PC-9 (cell line): ENCODE measurements around the gene ULK1. TPM values are rescaled to one million over a fixed set of nuclear protein-coding genes. Genes with fewer than 3 reads are reported as not detected.

Source experiments
- BruUV-seq: library from RNA; stranded (reverse); fragments of 400-500 nt; replicated peaks from 2 replicates; lab custom pipeline; 2021; lab: Mats Ljungman, UMichigan
- CTCF ChIA-PET: fragments of 300-600 bp; sonication (Branson Sonifier 250); formaldehyde crosslinking; loops from one replicate; lab custom pipeline; 2022; ENCODE audit warnings: antibody characterized with exemption; lab: Charles Lee
- POLR2A ChIA-PET: fragments of 300-600 bp; sonication (Branson Sonifier 250); formaldehyde crosslinking; loops from one replicate; lab custom pipeline; 2022; ENCODE audit warnings: antibody characterized with exemption; ENCODE audit not compliant: unreplicated experiment; lab: Charles Lee
- DNase-seq, 2 experiments: peaks; one replicate each; pipeline versions ENCODE4 v3.0.0 to v3.0.0-alpha.2; 2015 to 2022; ENCODE audit warnings: mixed read lengths in 1 of 2
- H2AFZ ChIP-seq: fragments of 200-600 bp; sonication (generic); 2 replicates; pipeline ENCODE4 v1.8.1; 2017; ENCODE audit warnings: antibody characterized with exemption
- H3F3A ChIP-seq: fragments of 200-600 bp; sonication (generic); 2 replicates; pipeline ENCODE4 v1.8.1; 2017; ENCODE audit warnings: antibody characterized with exemption, mild to moderate bottlenecking, low read depth; ENCODE audit not compliant: insufficient read depth
- H3K27ac ChIP-seq: fragments of 200-600 bp; sonication (generic); 2 replicates; pipeline ENCODE4 v1.6.1; 2016; ENCODE audit warnings: mixed run types
- H3K27me3 ChIP-seq: fragments of 200-600 bp; sonication (generic); 2 replicates; pipeline ENCODE4 v1.6.1; 2016; ENCODE audit warnings: low read depth, mixed run types; ENCODE audit not compliant: insufficient read depth
- H3K36me3 ChIP-seq: fragments of 200-600 bp; sonication (generic); 2 replicates; pipeline ENCODE4 v1.6.1; 2016; ENCODE audit warnings: low read depth, mixed run types
- H3K4me1 ChIP-seq: fragments of 200-600 bp; sonication (generic); replicated peaks from 2 replicates; pipeline ENCODE4 v1.6.1; 2016; ENCODE audit warnings: mixed run types; ENCODE audit not compliant: insufficient read depth
- H3K4me2 ChIP-seq: fragments of 200-600 bp; sonication (generic); 2 replicates; pipeline ENCODE4 v1.6.1; 2017; ENCODE audit warnings: mixed run types
- H3K4me3 ChIP-seq: fragments of 200-600 bp; sonication (generic); 2 replicates; pipeline ENCODE4 v1.6.1; 2016; ENCODE audit warnings: mixed run types
- H3K79me2 ChIP-seq: fragments of 200-600 bp; sonication (generic); 2 replicates; pipeline ENCODE4 v1.6.1; 2017; ENCODE audit warnings: low read depth, mixed run types
- H3K9me2 ChIP-seq: fragments of 200-600 bp; sonication (generic); 2 replicates; pipeline ENCODE4 v1.8.1; 2017; ENCODE audit warnings: mild to moderate bottlenecking; ENCODE audit not compliant: insufficient read depth
- H3K9me3 ChIP-seq: fragments of 200-600 bp; sonication (generic); 2 replicates; pipeline ENCODE4 v1.8.1; 2016; ENCODE audit warnings: low read depth; ENCODE audit not compliant: insufficient read depth
- H4K20me1 ChIP-seq: fragments of 200-600 bp; sonication (generic); 2 replicates; pipeline ENCODE4 v1.8.1; 2017; ENCODE audit not compliant: insufficient read depth
- CTCF ChIP-seq: fragments of 200-600 bp; sonication (generic); conservative IDR thresholded peaks from 2 replicates; pipeline ENCODE4 v1.6.1; 2017; ENCODE audit warnings: mixed run types, antibody characterized with exemption, mild to moderate bottlenecking, moderate library complexity
- EZH2 ChIP-seq: fragments of 200-600 bp; sonication (generic); IDR thresholded peaks from 2 replicates; pipeline ENCODE4 v1.8.0; 2017; ENCODE audit warnings: antibody characterized with exemption, low read depth
- intact Hi-C: fragments of 100-400 bp; cut with micrococcal nuclease; formaldehyde crosslinking; loops from one replicate; pipeline ENCODE4 v1.10.0; 2022; ENCODE audit not compliant: unreplicated experiment
- total RNA-seq: library from RNA; stranded (reverse); gene quantifications from 2 replicates; pipeline ENCODE4 v1.2.3, GENCODE V29; 2021

Gene ULK1
- total RNA-seq, 1 experiment from 2014 or later = 70.5 TPM

- intact Hi-C loops = loop anchor here (1.0 to 5.0 kb wide), 3 partner anchors 76 to 150 kb away; partner anchors contain the start of genes EP400 and PUS1
- Histone ChIP-seq H3K4me1 (peaks cover 12% of the 10 kb centered on the region), H2AFZ (no peak overlapping the region), H3K79me2 (no peaks in the 10 kb centered on the region), H3K27ac (no peak overlapping the region), H3F3A (peaks cover 14% of the 10 kb centered on the region; the same call in 1 of the 2 replicates), H3K9me2 (no peaks in the 10 kb centered on the region), H3K27me3 (peaks cover 1% of the 10 kb centered on the region; the same call in 1 of the 2 replicates), H3K9me3 (no peaks in the 10 kb centered on the region), H3K4me3 (no peak overlapping the region), H4K20me1 (no peaks in the 10 kb centered on the region), H3K4me2 (peak overlapping the region; percentile 57), H3K36me3 (no peaks in the 10 kb centered on the region)
- ChIA-PET CTCF (interaction anchor here (0.6 to 1.0 kb wide), 4 partner anchors 13 to 172 kb away, joined by 3 to 4 read pairs (median 4); no protein-coding TSS in a partner anchor), POLR2A (no interaction called here)
- TF ChIP-seq EZH2 (no peak), CTCF (peak; percentile 89)
- peak; percentile 62 to 83 for DNase-seq
- BruUV-seq = no TSS peak
Observed at GRCh38 chr12:131850856-131851559, 43.4 kb upstream of the ULK1 start.

GRCh38 chr12:131851741-131852550 is 42.5 kb upstream of the ULK1 start:
- Histone ChIP-seq H3K4me2 (peak overlapping the region; percentile 57; the same call in 1 of the 2 replicates), H3K27me3 (no peaks in the 10 kb centered on the region), H3K9me3 (no peaks in the 10 kb centered on the region), H3K4me1 (peaks cover 18% of the 10 kb centered on the region), H3K4me3 (no peak overlapping the region), H2AFZ (no peak overlapping the region), H3K9me2 (no peaks in the 10 kb centered on the region), H3K27ac (no peak overlapping the region), H3K36me3 (no peaks in the 10 kb centered on the region), H4K20me1 (no peaks in the 10 kb centered on the region), H3F3A (peaks cover 14% of the 10 kb centered on the region; the same call in 1 of the 2 replicates), H3K79me2 (no peaks in the 10 kb centered on the region)
- ChIA-PET POLR2A (no interaction called here), CTCF (interaction anchor here (0.6 to 1.0 kb wide), 4 partner anchors 14 to 171 kb away, joined by 3 to 4 read pairs (median 4); no protein-coding TSS in a partner anchor)
- BruUV-seq = no TSS peak
- intact Hi-C loops = loop anchor here (1.0 to 5.0 kb wide), 3 partner anchors 75 to 149 kb away; partner anchors contain the start of genes EP400 and PUS1
- DNase-seq = no peak
- TF ChIP-seq CTCF (no peak), EZH2 (no peak)

DNA sequence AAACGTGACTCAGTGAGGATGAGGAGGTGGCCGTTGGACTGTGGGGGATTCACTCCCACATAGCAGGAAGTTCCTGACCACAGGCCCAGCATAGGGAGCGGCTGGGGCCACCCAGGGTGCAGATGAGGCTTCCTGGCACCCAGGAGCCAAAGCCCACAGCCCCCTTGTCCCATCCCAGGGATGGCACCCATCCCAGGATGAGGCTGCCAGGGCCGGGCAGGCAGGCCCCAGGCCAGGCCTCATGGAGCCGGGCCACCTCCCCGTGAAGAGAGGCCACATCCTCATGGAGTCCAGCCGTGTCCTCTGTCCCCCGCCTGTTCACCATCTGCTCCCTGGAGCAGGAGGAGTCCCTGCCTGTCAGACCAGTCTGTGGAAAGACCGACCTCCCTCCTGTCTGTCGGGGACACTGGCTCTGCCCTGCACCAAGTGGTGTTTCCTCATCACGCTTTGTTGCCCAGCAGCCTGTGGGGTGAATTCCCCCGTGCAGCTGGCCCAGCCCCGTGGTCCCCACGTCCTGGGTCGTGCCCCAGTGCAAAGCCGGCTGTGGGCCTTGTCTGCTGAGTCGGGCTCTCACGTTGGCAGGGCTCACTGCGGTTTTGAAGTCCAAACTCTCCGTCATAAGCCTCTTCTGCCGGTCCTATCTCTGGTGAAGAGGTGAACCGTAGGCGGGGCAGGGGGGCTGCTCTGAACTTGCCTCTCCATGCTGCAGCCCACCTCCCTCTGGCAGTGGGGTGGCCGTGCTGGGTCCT is 41.7 kb upstream of the ULK1 start:
- intact Hi-C loops = loop anchor here (5.0 kb wide), 1 partner anchor 75 kb away; the partner anchor contains the start of gene PUS1

More for the DNA sequence above, 41.7 kb upstream of the ULK1 start:
- H3K9me3 ChIP-seq = no peaks in the 10 kb centered on the region
- H3K79me2 ChIP-seq = no peaks in the 10 kb centered on the region
- POLR2A ChIA-PET = no interaction called here
- CTCF ChIA-PET = no interaction called here
- no peak for TF ChIP-seq CTCF
- no peak for TF ChIP-seq EZH2
- H3K36me3 ChIP-seq = no peaks in the 10 kb centered on the region
- peaks cover 14% of the 10 kb centered on the region; the same call in 1 of the 2 replicates for H3F3A ChIP-seq
- H3K4me1 ChIP-seq = peaks cover 21% of the 10 kb centered on the region
- no peaks in the 10 kb centered on the region for H3K27me3 ChIP-seq
- no peaks in the 10 kb centered on the region for H4K20me1 ChIP-seq
- H3K4me2 ChIP-seq = no peak overlapping the region
- no TSS peak for BruUV-seq
- DNase-seq = no peak
- no peak overlapping the region for H3K27ac ChIP-seq
- H3K9me2 ChIP-seq = no peaks in the 10 kb centered on the region
- H2AFZ ChIP-seq = no peak overlapping the region
- no peak overlapping the region for H3K4me3 ChIP-seq
